HepG2 (cell line): ENCODE data around the gene NCDN. TPM values are rescaled to one million over a fixed set of nuclear protein-coding genes. Genes with fewer than 3 reads are reported as not detected.

Source experiments
- ATAC-seq: fragments of 200-7000 bp; cut with Tn5 transposase; 3 replicates; pipeline ENCODE4 v1.9.1; 2020; ENCODE audit warnings: mild to moderate bottlenecking, moderate library complexity
- BruUV-seq: library from RNA; stranded (reverse); fragments of 400-500 nt; replicated peaks from 2 replicates; lab custom pipeline; 2021; lab: Mats Ljungman, UMichigan
- CTCF ChIA-PET: fragments of 300-600 bp; formaldehyde crosslinking; extraction: SDS; loops from one replicate; lab custom pipeline; 2021; ENCODE audit warnings: low total read pairs, inconsistent platforms, low intra/inter-chr PET ratio; lab: Yijun Ruan, JAX
- POLR2A ChIA-PET: fragments of 350-600 bp; sonication (Branson Sonifier 250); formaldehyde crosslinking; loops from one replicate; lab custom pipeline; 2020; ENCODE audit warnings: antibody characterized with exemption, inconsistent platforms; lab: Yijun Ruan, JAX
- DNase-seq: peaks from one replicate; pipeline ENCODE4 v3.0.0-alpha.2; 2015; ENCODE audit warnings: low spot score
- FAIRE-seq: peaks from 3 replicates; lab custom pipeline; 2011; peaks lifted over from hg19 to GRCh38; lab: Jason Lieb, UNC
- H2AFZ ChIP-seq: one replicate; pipeline ENCODE4 v1.6.1; 2011; ENCODE audit warnings: low read length, inconsistent platforms
- H3K27ac ChIP-seq: fragments of 300-600 bp; 3 replicates; pipeline ENCODE4 v1.8.0; 2011; ENCODE audit warnings: mixed run types, mild to moderate bottlenecking, mixed read lengths, low read length, inconsistent platforms; ENCODE audit not compliant: insufficient read depth; ENCODE audit errors: extremely low read length
- H3K27me3 ChIP-seq, 2 experiments: fragments of 200-600 bp in 1 of 2; 2 replicates in 1 of 2; 3 replicates in 1 of 2; pipeline versions ENCODE4 v1.6.0 to v1.8.0; 2011; ENCODE audit warnings: low read length in 2 of 2, mild to moderate bottlenecking in 2 of 2, moderate library complexity in 2 of 2, inconsistent platforms in 1 of 2; ENCODE audit not compliant: insufficient read depth in 2 of 2, control insufficient read depth in 1 of 2
- H3K36me3 ChIP-seq, 2 experiments: fragments of 200-600 bp in 1 of 2; replicated peaks in 1 of 2; 2 replicates in 1 of 2; 3 replicates in 1 of 2; pipeline versions ENCODE4 v1.5.1 to v1.8.0; 2011; ENCODE audit warnings: low read length in 2 of 2, inconsistent platforms in 1 of 2; ENCODE audit not compliant: insufficient read depth in 2 of 2, control insufficient read depth in 1 of 2
- H3K4me1 ChIP-seq: 2 replicates; pipeline ENCODE4 v1.5.1; 2012; ENCODE audit warnings: low read length, inconsistent platforms; ENCODE audit not compliant: insufficient read depth
- H3K4me2 ChIP-seq: 2 replicates; pipeline ENCODE4 v1.6.0; 2011; ENCODE audit warnings: low read depth, low read length, inconsistent platforms
- H3K4me3 ChIP-seq, 3 experiments: fragments of 200-600 bp in 1 of 3; sonication (generic), shearing (Covaris generic) in 1 of 3; replicated peaks in 1 of 3; 2 replicates each; pipeline ENCODE4 v1.5.1; 2011 to 2016; ENCODE audit warnings: low read length in 3 of 3, inconsistent platforms in 2 of 3, low read depth in 2 of 3, mild to moderate bottlenecking in 2 of 3, control low read depth in 1 of 3, mixed read lengths in 1 of 3; ENCODE audit not compliant: insufficient read depth in 1 of 3
- H3K79me2 ChIP-seq: one replicate; pipeline ENCODE4 v1.6.1; 2011; ENCODE audit warnings: low read length, inconsistent platforms; ENCODE audit not compliant: insufficient read depth
- H3K9ac ChIP-seq: 2 replicates; pipeline ENCODE4 v1.6.0; 2011; ENCODE audit warnings: mild to moderate bottlenecking, low read depth, low read length, inconsistent platforms; ENCODE audit not compliant: insufficient read depth
- H3K9me3 ChIP-seq: 2 replicates; pipeline ENCODE4 v1.5.1; 2012; ENCODE audit warnings: mild to moderate bottlenecking, low read length
- H4K20me1 ChIP-seq: 2 replicates; pipeline ENCODE4 v1.6.0; 2011; ENCODE audit warnings: inconsistent platforms, mild to moderate bottlenecking, low read length, moderate library complexity; ENCODE audit not compliant: insufficient read depth
- CENPX ChIP-seq: sonication (generic); formaldehyde crosslinking; IDR thresholded peaks from 2 replicates; pipeline ENCODE4 v1.9.0; 2021; ENCODE audit warnings: mild to moderate bottlenecking, missing genetic modification reagents, moderate library complexity
- HHEX ChIP-seq: IDR thresholded peaks from 2 replicates; pipeline ENCODE4 v1.6.1; 2016; ENCODE audit warnings: control low read depth
- NFRKB ChIP-seq: fragments of 450-650 bp; IDR thresholded peaks from 2 replicates; pipeline ENCODE4 v1.6.1; 2017
- NKX3-1 ChIP-seq: sonication (generic); formaldehyde crosslinking; IDR thresholded peaks from 2 replicates; pipeline ENCODE4 v1.5.0; 2020; ENCODE audit warnings: missing genetic modification reagents
- RAD21 ChIP-seq: fragments of 450-650 bp; formaldehyde crosslinking; IDR thresholded peaks from 2 replicates; pipeline ENCODE4 v1.5.0; 2020; ENCODE audit warnings: mild to moderate bottlenecking
- SPEN ChIP-seq: sonication (generic); formaldehyde crosslinking; IDR thresholded peaks from 2 replicates; pipeline ENCODE4 v1.5.1; 2020; ENCODE audit warnings: low read depth, mild to moderate bottlenecking, missing genetic modification reagents
- TCF12 ChIP-seq, 2 experiments: fragments of 450-650 bp in 1 of 2; sonication (generic) in 1 of 2; formaldehyde crosslinking in 1 of 2; IDR thresholded peaks; 2 replicates each; pipeline versions ENCODE4 v1.6.1 to v1.8.0; 2017 to 2022; ENCODE audit warnings: antibody characterized with exemption in 1 of 2, mild to moderate bottlenecking in 1 of 2, missing genetic modification reagents in 1 of 2, moderate library complexity in 1 of 2
- ZNF180 ChIP-seq: sonication (generic); formaldehyde crosslinking; IDR thresholded peaks from 2 replicates; pipeline ENCODE4 v1.4.0; 2020; ENCODE audit warnings: low read depth, missing genetic modification reagents, borderline replicate concordance
- ZNF296 ChIP-seq: sonication (generic); formaldehyde crosslinking; conservative IDR thresholded peaks from 2 replicates; pipeline ENCODE4 v1.5.0; 2020; ENCODE audit warnings: mild to moderate bottlenecking, missing genetic modification reagents
- ZNF460 ChIP-seq: sonication (generic); formaldehyde crosslinking; IDR thresholded peaks from 2 replicates; pipeline ENCODE4 v1.5.1; 2020; ENCODE audit warnings: missing genetic modification reagents, mild to moderate bottlenecking, borderline replicate concordance
- ZNF619 ChIP-seq: sonication (generic); formaldehyde crosslinking; IDR thresholded peaks from 2 replicates; pipeline ENCODE4 v1.4.0; 2020; ENCODE audit warnings: mild to moderate bottlenecking, missing genetic modification reagents
- ZNF7 ChIP-seq: IDR thresholded peaks from 2 replicates; pipeline ENCODE4 v1.6.1; 2016; ENCODE audit warnings: missing biosample characterization, missing genetic modification reagents
- ZNF768 ChIP-seq: sonication (generic); formaldehyde crosslinking; IDR thresholded peaks from 2 replicates; pipeline ENCODE4 v1.4.0; 2020; ENCODE audit warnings: missing genetic modification reagents
- ZNF800 ChIP-seq: sonication (generic); formaldehyde crosslinking; IDR thresholded peaks from 2 replicates; pipeline ENCODE4 v1.4.0; 2020; ENCODE audit warnings: missing genetic modification reagents
- WGBS: methylation state at CpG from one replicate; pipeline ENCODE4 v1.1.6; 2017; ENCODE audit warnings: low lambda C conversion rate; 5-methylcytosine and 5-hydroxymethylcytosine counted together
- in situ Hi-C: cut with HindIII; loops from 2 replicates; pipeline ENCODE4 v1.10.0; 2017; ENCODE audit warnings: low pct_unique_long_range_greater_than_20kb; ENCODE audit not compliant: extremely low pct_ligation_motif_present
- intact Hi-C: fragments of 100-400 bp; cut with micrococcal nuclease; formaldehyde crosslinking; loops from one replicate; pipeline ENCODE4 v1.10.0; 2022; ENCODE audit not compliant: unreplicated experiment
- polyA plus RNA-seq, 8 experiments: library from polyadenylated mRNA; depleted of rRNA in 3 of 8; stranded (reverse) in 7 of 8; unstranded in 1 of 8; fragments of >200 nt; fragmentation: Illumina TruSeq in 4 of 8; extraction: Trizol in 4 of 8; gene quantifications; 2 replicates each; pipeline versions ENCODE4 v1.2.1 to v1.2.3, GENCODE V29; 2011 to 2016; ENCODE audit warnings: low read depth in 4 of 8, missing spikeins in 1 of 8, mixed read lengths in 1 of 8; ENCODE audit not compliant: insufficient read depth in 1 of 8
- total RNA-seq, 5 experiments: library from RNA; depleted of rRNA; stranded (reverse); fragments of >200 nt; fragmentation: Illumina TruSeq; extraction: Trizol; gene quantifications; 2 replicates each; pipeline ENCODE4 v1.2.3, GENCODE V29; 2016; ENCODE audit warnings: low read depth in 1 of 5

Gene NCDN
- total and polyA plus RNA-seq, 2 of the 13 experiments (the other 11 are each of a cell fraction or from before 2014, with no cell fraction given), result 6.6 to 9.3 TPM

GRCh38 chr1:35589516-35590427 is 32.2 kb downstream of the NCDN start:
- Histone ChIP-seq H3K9ac (no peak overlapping the region), H3K9me3 (no peaks in the 10 kb centered on the region)
- no peak for ATAC-seq
- no peak for TF ChIP-seq ZNF800 (CRISPR knock-in tag)
- TF ChIP-seq CENPX, result no peak
- TF ChIP-seq, all 625 proteins: peak for 0
- no TSS peak for BruUV-seq
- intact Hi-C loops (no loop called here), in situ Hi-C loops (no loop called here)
- ChIA-PET CTCF (no interaction called here), POLR2A (no interaction called here)
- DNase-seq (no peak), FAIRE-seq (no peak)
- no peaks in the 10 kb centered on the region for H3K36me3 ChIP-seq
- H3K27ac ChIP-seq, result no peak overlapping the region
- no peak overlapping the region for H3K4me3 ChIP-seq
- WGBS, result 95% methylated on average over 13 of the region's 15 CpGs
- H2AFZ ChIP-seq, result no peak overlapping the region
- no peaks in the 10 kb centered on the region for H4K20me1 ChIP-seq
- no peaks in the 10 kb centered on the region for H3K79me2 ChIP-seq
- H3K27me3 ChIP-seq, result no peaks in the 10 kb centered on the region
- H3K4me2 ChIP-seq, result no peak overlapping the region
- peaks cover 15% of the 10 kb centered on the region for H3K4me1 ChIP-seq

- ATAC-seq (no peak), FAIRE-seq (no peak), DNase-seq (no peak)
- Histone ChIP-seq H3K79me2 (no peaks in the 10 kb centered on the region), H3K27me3 (no peaks in the 10 kb centered on the region), H3K4me1 (peaks cover 15% of the 10 kb centered on the region), H3K27ac (no peak overlapping the region), H3K4me2 (no peak overlapping the region), H3K9ac (no peak overlapping the region), H4K20me1 (no peaks in the 10 kb centered on the region), H3K4me3 (no peak overlapping the region), H3K36me3 (0 out of 5 replicates have a peak, but pooled peaks cover 0 to under 1% of the 10 kb centered on the region in 2 experiments), H3K9me3 (no peaks in the 10 kb centered on the region), H2AFZ (no peak overlapping the region)
- TF ChIP-seq ZNF180 (CRISPR knock-in tag) (no peak), ZNF7 (CRISPR knock-in tag) (no peak), TCF12 (IDR thresholded peaks at IDR 0.05) (no peak), TCF12 (CRISPR knock-in tag; IDR thresholded peaks at IDR 0.05) (no peak), NKX3-1 (CRISPR knock-in tag) (no peak), RAD21 (CRISPR knock-in tag) (no peak), NFRKB (no peak), ZNF460 (CRISPR knock-in tag) (no peak), ZNF296 (CRISPR knock-in tag) (no peak), SPEN (CRISPR knock-in tag) (no peak), ZNF619 (CRISPR knock-in tag) (no peak), HHEX (no peak), ZNF768 (CRISPR knock-in tag) (no peak)
- intact Hi-C loops (no loop called here), in situ Hi-C loops (no loop called here)
- 100% methylated on average over 12 of the region's 25 CpGs for WGBS
- no TSS peak for BruUV-seq
- ChIA-PET CTCF (no interaction called here), POLR2A (no interaction called here)
Observed at GRCh38 chr1:35590476-35591040, 33.0 kb downstream of the NCDN start.
